ENCODE data around the gene TMBIM6.

GRCh38 chr12:49744363-49744885, 3.1 kb downstream of the TMBIM6 start:
- no peak for TF ChIP-seq EZH2 (IDR thresholded peaks at IDR 0.05; ENCODE audit: low read length, unreplicated experiment)
- no peak for TF ChIP-seq CTCF (conservative IDR thresholded peaks at IDR 0.05; ENCODE audit: low read depth, low read length)
- no peak for TF ChIP-seq EZH2phosphoT487 (IDR thresholded peaks at IDR 0.05; ENCODE audit: borderline replicate concordance, low read length)

All from PC-3 (cell line).